ENCODE data around the gene TXNDC12. TPM values are rescaled to one million over a fixed set of nuclear protein-coding genes. Genes with fewer than 3 reads are reported as not detected.

Gene TXNDC12
- total and polyA plus RNA-seq, 9 of the 15 experiments (the other 6 are each of a cell fraction or from before 2014, with no cell fraction given), result 17.0 to 60.8 (median 37.8) TPM

DNA sequence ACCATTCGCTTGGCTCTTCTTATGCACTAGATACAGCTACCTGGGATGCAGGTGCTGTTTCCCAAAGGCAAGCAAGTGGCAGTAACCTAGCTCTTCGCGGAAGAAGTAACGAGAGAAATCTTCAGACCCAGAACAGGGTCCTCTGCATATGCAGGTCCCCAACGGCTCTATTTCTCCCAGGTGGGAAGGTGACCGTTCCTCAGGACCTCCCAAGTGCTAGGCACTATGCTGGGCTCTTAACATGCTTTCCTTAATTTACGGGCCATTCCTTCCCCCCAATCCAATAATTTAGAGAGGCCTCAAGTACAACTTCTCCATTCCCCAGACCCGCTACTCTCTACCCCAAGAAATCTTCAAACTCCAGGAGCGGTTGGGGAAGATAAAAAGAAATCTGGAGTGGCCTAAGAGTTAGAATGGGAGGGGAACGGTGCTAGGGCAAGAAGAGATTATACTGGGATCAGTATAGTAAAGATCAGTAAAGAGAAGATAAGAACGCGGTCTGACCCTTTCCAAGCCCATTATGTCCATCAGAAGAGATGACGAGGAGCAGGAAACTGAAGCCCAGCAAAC, 410 bp downstream of the TXNDC12 start (continued):
- TF ChIP-seq, protein P1, sequence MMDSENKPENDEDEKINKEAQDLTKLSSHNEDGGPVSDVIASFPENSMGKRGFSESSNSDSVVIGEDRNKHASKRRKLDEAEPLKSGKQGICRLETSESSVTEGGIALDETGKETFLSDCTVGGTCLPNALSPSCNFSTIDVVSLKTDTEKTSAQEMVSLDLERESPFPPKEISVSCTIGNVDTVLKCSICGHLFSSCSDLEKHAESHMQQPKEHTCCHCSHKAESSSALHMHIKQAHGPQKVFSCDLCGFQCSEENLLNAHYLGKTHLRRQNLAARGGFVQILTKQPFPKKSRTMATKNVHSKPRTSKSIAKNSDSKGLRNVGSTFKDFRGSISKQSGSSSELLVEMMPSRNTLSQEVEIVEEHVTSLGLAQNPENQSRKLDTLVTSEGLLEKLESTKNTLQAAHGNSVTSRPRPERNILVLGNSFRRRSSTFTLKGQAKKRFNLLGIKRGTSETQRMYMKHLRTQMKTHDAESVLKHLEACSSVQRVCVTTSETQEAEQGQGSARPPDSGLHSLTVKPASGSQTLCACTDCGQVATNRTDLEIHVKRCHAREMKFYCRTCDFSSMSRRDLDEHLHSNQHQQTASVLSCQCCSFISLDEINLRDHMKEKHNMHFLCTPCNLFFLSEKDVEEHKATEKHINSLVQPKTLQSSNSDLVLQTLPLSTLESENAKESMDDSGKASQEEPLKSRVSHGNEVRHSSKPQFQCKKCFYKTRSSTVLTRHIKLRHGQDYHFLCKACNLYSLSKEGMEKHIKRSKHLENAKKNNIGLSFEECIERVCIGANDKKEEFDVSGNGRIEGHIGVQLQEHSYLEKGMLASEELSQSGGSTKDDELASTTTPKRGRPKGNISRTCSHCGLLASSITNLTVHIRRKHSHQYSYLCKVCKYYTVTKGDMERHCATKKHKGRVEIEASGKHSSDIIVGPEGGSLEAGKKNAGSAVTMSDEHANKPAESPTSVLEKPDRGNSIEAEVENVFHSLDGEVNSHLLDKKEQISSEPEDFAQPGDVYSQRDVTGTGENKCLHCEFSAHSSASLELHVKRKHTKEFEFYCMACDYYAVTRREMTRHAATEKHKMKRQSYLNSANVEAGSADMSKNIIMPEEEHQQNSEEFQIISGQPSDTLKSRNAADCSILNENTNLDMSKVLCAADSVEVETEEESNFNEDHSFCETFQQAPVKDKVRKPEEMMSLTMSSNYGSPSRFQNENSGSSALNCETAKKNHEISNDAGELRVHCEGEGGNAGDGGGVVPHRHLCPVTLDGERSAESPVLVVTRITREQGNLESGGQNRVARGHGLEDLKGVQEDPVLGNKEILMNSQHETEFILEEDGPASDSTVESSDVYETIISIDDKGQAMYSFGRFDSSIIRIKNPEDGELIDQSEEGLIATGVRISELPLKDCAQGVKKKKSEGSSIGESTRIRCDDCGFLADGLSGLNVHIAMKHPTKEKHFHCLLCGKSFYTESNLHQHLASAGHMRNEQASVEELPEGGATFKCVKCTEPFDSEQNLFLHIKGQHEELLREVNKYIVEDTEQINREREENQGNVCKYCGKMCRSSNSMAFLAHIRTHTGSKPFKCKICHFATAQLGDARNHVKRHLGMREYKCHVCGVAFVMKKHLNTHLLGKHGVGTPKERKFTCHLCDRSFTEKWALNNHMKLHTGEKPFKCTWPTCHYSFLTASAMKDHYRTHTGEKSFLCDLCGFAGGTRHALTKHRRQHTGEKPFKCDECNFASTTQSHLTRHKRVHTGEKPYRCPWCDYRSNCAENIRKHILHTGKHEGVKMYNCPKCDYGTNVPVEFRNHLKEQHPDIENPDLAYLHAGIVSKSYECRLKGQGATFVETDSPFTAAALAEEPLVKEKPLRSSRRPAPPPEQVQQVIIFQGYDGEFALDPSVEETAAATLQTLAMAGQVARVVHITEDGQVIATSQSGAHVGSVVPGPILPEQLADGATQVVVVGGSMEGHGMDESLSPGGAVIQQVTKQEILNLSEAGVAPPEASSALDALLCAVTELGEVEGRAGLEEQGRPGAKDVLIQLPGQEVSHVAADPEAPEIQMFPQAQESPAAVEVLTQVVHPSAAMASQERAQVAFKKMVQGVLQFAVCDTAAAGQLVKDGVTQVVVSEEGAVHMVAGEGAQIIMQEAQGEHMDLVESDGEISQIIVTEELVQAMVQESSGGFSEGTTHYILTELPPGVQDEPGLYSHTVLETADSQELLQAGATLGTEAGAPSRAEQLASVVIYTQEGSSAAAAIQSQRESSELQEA (IDR thresholded peaks at IDR 0.05; ENCODE audit: low read depth), result no peak
- TF ChIP-seq NR1H2 (CRISPR knock-in tag; IDR thresholded peaks at IDR 0.05), result no peak
